OCI-M2 (cell line): ENCODE measurements around the gene TNNC1.

Source experiments
- DNase-seq: peaks from one replicate; lab custom pipeline; 2025; ENCODE audit not compliant: unreplicated experiment; lab: John Stamatoyannopoulos, UW

Gene TNNC1

GRCh38 chr3:52402101-52402521, 51.7 kb downstream of the TNNC1 start:
- DNase-seq: no peak

- no peak for DNase-seq
Observed at GRCh38 chr3:52401551-52401950, 52.3 kb downstream of the TNNC1 start.
